DOHH2 (cell line): ENCODE results near the gene RASIP1.

Source experiments
- H3F3A ChIP-seq: fragments of 200-600 bp; sonication (generic), shearing (Covaris generic); 2 replicates; pipeline ENCODE4 v1.6.0; 2016; ENCODE audit warnings: antibody characterized with exemption, mild to moderate bottlenecking; ENCODE audit not compliant: control insufficient read depth, insufficient read depth
- H3K27ac ChIP-seq: fragments of 200-600 bp; sonication (generic); 2 replicates; pipeline ENCODE4 v1.5.1; 2014; ENCODE audit warnings: low read depth, mild to moderate bottlenecking, low read length, moderate library complexity
- H3K27me3 ChIP-seq: fragments of 200-600 bp; sonication (generic); 2 replicates; pipeline ENCODE4 v1.6.1; 2014; ENCODE audit warnings: mild to moderate bottlenecking, low read length, mixed read lengths; ENCODE audit not compliant: control insufficient read depth
- H3K36me3 ChIP-seq: fragments of 200-600 bp; sonication (generic); 2 replicates; pipeline ENCODE4 v1.6.1; 2014; ENCODE audit warnings: mild to moderate bottlenecking, low read length, moderate library complexity, mixed read lengths; ENCODE audit not compliant: control insufficient read depth
- H3K4me1 ChIP-seq: fragments of 200-600 bp; sonication (generic); 2 replicates; pipeline ENCODE4 v1.6.1; 2014; ENCODE audit warnings: mild to moderate bottlenecking, low read length, mixed read lengths; ENCODE audit not compliant: control insufficient read depth
- H3K4me2 ChIP-seq: fragments of 200-600 bp; sonication (generic); 2 replicates; pipeline ENCODE4 v1.6.0; 2014; ENCODE audit warnings: mild to moderate bottlenecking, low read length, moderate library complexity
- H3K4me3 ChIP-seq: fragments of 200-600 bp; sonication (generic); 2 replicates; pipeline ENCODE4 v1.5.1; 2014; ENCODE audit warnings: mild to moderate bottlenecking, low read length, mixed read lengths
- H3K79me2 ChIP-seq: fragments of 200-600 bp; sonication (generic); 2 replicates; pipeline ENCODE4 v1.6.1; 2014; ENCODE audit warnings: mild to moderate bottlenecking, low read length, mixed read lengths; ENCODE audit not compliant: control insufficient read depth
- H3K9me2 ChIP-seq: fragments of 200-600 bp; sonication (generic); replicated peaks from 2 replicates; pipeline ENCODE4 v1.6.1; 2014; ENCODE audit warnings: mild to moderate bottlenecking, low read length, mixed read lengths; ENCODE audit not compliant: control insufficient read depth
- H3K9me3 ChIP-seq: fragments of 200-600 bp; sonication (generic); 2 replicates; pipeline ENCODE4 v1.6.1; 2014; ENCODE audit warnings: antibody characterized with exemption, low read length, mixed read lengths; ENCODE audit not compliant: control insufficient read depth, insufficient read depth
- H4K20me1 ChIP-seq: fragments of 200-600 bp; sonication (generic); 2 replicates; pipeline ENCODE4 v1.6.0; 2014; ENCODE audit warnings: low read depth, mild to moderate bottlenecking, antibody characterized with exemption, low read length, moderate library complexity; ENCODE audit not compliant: control insufficient read depth, insufficient read depth
- EZH2phosphoT487 ChIP-seq: fragments of 200-600 bp; sonication (generic); IDR thresholded peaks from 2 replicates; pipeline ENCODE4 v1.6.1; 2017; ENCODE audit warnings: borderline replicate concordance, mild to moderate bottlenecking, antibody characterized with exemption, low read length, moderate library complexity, mixed read lengths
- TF ChIP-seq, protein P1 (sequence below): fragments of 200-600 bp; sonication (generic); IDR thresholded peaks from one replicate; pipeline ENCODE4 v1.5.1; 2014; ENCODE audit warnings: antibody characterized with exemption, mild to moderate bottlenecking, low read depth, low read length; ENCODE audit not compliant: poor library complexity, severe bottlenecking

The RASIP1 gene

DNA sequence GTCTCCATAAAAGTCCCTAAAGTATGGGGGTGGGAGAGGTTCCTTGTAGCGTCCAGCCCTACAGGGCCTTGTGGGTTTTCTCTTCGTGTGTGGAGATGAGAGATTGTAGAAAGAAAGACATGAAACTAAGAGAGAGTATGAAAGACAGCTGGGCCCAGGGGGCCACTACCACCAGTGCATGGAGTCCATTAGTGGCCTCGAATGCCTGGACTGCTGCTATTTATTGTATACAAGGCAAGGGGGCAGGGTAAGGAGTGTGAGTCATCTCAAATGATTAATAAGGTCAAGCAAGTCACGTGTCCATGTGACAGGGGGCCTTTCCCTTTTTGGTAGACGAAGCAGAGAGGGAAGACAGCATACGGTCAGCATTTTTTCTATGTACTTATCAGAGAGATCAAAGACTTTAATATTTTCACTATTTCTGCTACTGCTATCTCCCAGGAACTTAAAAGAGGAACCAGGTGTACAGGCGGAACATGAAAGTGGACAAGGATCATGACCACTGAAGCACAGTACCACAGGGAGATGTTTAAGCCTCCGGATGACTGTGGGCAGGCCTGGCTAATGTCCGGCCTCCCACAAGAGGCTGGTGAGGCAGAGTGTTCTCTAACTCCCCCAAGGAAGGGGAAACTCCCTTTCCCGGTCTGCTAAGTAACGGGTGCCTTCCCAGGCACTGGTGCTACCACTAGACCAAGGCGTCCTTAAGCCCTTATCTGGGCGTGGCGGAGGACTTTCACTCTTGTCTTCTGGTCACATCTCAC lies 40.4 kb upstream of the RASIP1 start:
- H3K27ac ChIP-seq: no peak overlapping the region
- peak overlapping the region; percentile 20 for H3K4me2 ChIP-seq
- no peaks in the 10 kb centered on the region for H3K9me2 ChIP-seq
- TF ChIP-seq, protein P1, sequence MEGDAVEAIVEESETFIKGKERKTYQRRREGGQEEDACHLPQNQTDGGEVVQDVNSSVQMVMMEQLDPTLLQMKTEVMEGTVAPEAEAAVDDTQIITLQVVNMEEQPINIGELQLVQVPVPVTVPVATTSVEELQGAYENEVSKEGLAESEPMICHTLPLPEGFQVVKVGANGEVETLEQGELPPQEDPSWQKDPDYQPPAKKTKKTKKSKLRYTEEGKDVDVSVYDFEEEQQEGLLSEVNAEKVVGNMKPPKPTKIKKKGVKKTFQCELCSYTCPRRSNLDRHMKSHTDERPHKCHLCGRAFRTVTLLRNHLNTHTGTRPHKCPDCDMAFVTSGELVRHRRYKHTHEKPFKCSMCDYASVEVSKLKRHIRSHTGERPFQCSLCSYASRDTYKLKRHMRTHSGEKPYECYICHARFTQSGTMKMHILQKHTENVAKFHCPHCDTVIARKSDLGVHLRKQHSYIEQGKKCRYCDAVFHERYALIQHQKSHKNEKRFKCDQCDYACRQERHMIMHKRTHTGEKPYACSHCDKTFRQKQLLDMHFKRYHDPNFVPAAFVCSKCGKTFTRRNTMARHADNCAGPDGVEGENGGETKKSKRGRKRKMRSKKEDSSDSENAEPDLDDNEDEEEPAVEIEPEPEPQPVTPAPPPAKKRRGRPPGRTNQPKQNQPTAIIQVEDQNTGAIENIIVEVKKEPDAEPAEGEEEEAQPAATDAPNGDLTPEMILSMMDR: no peak
- no peak for TF ChIP-seq EZH2phosphoT487
- H3K9me3 ChIP-seq: no peaks in the 10 kb centered on the region
- no peak overlapping the region for H3K4me3 ChIP-seq
- no peaks in the 10 kb centered on the region for H3K36me3 ChIP-seq
- no peaks in the 10 kb centered on the region for H3K79me2 ChIP-seq
- H4K20me1 ChIP-seq: no peaks in the 10 kb centered on the region
- peaks cover 22% of the 10 kb centered on the region for H3K4me1 ChIP-seq
- no peaks in the 10 kb centered on the region for H3K27me3 ChIP-seq
- no peaks in the 10 kb centered on the region for H3F3A ChIP-seq

DNA sequence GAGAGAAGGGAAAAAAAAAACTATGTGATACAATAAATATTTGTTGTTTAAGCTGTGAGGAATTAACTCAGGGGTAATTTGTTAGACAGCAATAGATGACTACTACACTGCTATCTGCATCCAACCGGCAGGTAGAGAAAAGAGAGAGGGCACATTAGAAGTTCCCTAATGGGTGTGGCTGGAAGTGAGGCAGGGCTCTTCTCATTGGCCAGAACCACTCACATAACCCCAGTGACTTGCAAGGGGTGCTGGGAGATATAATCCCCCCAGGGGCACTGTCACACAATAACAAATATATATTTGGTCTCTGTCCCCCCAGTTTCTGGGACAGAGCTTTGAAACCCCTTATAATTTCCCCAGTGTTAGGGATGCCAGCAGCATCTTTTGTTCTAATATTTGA lies 39.2 kb upstream of the RASIP1 start:
- TF ChIP-seq EZH2phosphoT487: no peak
- TF ChIP-seq, protein P1: no peak
- Histone ChIP-seq H3K27ac (no peak overlapping the region), H3K4me1 (peaks cover 22% of the 10 kb centered on the region), H3K36me3 (no peaks in the 10 kb centered on the region), H3F3A (no peaks in the 10 kb centered on the region), H3K79me2 (no peaks in the 10 kb centered on the region), H3K9me3 (no peaks in the 10 kb centered on the region), H3K4me2 (peak overlapping the region; percentile 5; the same call in 1 of the 2 replicates), H3K9me2 (no peaks in the 10 kb centered on the region), H3K4me3 (no peak overlapping the region), H3K27me3 (no peaks in the 10 kb centered on the region), H4K20me1 (no peaks in the 10 kb centered on the region)

DNA sequence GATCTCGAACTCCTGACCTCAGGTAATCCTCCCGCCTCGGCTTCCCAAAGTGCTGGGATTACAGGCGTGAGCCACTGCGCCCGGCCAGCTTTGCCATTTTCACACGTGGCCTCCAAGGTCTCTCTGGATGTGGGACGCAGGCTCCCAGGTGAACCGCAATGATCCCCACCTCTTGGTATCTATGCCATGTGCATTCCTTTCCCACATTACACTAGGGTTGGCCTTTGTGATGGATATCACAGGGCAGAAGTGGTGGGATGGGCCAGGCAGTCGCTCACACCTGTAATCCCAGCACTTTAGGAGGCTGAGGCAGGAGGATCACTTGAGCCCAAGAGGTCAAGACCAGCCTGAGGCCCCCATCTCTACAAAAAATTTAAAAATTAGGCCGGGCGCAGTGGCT lies 37.3 kb upstream of the RASIP1 start:
- H3K27me3 ChIP-seq: no peaks in the 10 kb centered on the region
- H3K4me3 ChIP-seq: no peak overlapping the region
- no peaks in the 10 kb centered on the region for H4K20me1 ChIP-seq
- H3K4me1 ChIP-seq: peaks cover 22% of the 10 kb centered on the region
- H3K9me2 ChIP-seq: no peaks in the 10 kb centered on the region
- no peaks in the 10 kb centered on the region for H3K79me2 ChIP-seq
- no peak overlapping the region for H3K27ac ChIP-seq
- H3F3A ChIP-seq: no peaks in the 10 kb centered on the region
- H3K4me2 ChIP-seq: no peak overlapping the region
- TF ChIP-seq EZH2phosphoT487: no peak
- TF ChIP-seq, protein P1: no peak
- H3K9me3 ChIP-seq: no peaks in the 10 kb centered on the region
- H3K36me3 ChIP-seq: no peaks in the 10 kb centered on the region
